GM21576 (cell line): ENCODE measurements around the gene MAPKAPK3.
"Not testable (repeated sequence)": the region's sequence is repeated elsewhere in the genome, so short reads cannot be mapped to it uniquely, and the experiment has no call there.

ENCODE experiments used
- ATAC-seq: cut with Tn5 transposase; IDR thresholded peaks from one replicate; pipeline ENCODE4 v1.9.1; 2021; ENCODE audit warnings: mild to moderate bottlenecking, moderate library complexity; ENCODE audit not compliant: unreplicated experiment

MAPKAPK3 gene

GRCh38 chr3:50652709-50653108, 35.8 kb downstream of the MAPKAPK3 start:
- no peak for ATAC-seq

- ATAC-seq, result no peak
These were observed 37.1 kb downstream of the MAPKAPK3 start for GRCh38 chr3:50653937-50654595.

- ATAC-seq, result no peak
These were observed 38.3 kb downstream of the MAPKAPK3 start for GRCh38 chr3:50655009-50655830.

- ATAC-seq, result no peak
These were observed 39.7 kb downstream of the MAPKAPK3 start for GRCh38 chr3:50656417-50657195.

- no peak for ATAC-seq
These were observed 40.5 kb downstream of the MAPKAPK3 start for GRCh38 chr3:50657407-50657806.

DNA sequence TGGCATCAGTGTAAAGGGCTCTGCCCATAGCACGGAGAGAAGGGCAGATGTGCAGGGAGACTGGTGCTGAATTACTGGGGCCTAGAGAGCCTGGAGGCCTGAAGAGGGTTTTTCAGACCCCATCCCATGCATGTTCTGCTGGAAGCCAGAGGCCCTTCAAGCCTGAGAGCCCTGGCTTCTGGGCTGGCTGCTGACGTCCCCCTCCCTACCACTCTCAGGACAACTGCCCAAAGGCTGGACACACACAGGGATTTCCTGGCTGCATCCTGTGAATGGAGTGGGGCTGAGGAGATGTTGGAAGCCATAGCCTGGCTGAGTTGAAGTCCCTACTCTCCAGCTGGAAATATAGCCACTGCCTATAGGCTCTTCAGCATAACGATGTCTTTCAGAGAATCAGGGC, 40.9 kb downstream of the MAPKAPK3 start:
- no peak for ATAC-seq

DNA sequence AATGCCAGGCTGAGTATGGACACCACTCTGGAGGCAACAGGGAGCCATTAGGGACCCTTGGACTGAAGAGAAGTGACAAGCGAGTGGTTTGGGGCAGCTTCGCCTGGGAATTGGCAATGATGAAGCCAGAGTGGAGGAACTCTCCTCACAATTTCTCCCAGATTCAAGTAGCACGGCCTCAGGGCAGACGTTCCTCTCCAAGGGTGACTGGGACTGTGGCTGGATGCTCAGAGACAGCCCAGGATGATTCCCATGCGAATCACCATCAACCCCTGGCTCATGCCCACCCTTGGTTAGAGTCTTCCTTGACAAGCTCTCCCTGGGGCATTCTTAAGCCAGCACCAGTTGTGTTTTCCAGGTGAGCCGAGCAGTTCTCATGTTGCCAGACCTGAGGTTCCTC, 41.5 kb downstream of the MAPKAPK3 start:
- ATAC-seq, result no peak

GRCh38 chr3:50658831-50659230, 41.9 kb downstream of the MAPKAPK3 start:
- no peak for ATAC-seq

- ATAC-seq, result no peak
These were observed 43.4 kb downstream of the MAPKAPK3 start for GRCh38 chr3:50660386-50660785.

DNA sequence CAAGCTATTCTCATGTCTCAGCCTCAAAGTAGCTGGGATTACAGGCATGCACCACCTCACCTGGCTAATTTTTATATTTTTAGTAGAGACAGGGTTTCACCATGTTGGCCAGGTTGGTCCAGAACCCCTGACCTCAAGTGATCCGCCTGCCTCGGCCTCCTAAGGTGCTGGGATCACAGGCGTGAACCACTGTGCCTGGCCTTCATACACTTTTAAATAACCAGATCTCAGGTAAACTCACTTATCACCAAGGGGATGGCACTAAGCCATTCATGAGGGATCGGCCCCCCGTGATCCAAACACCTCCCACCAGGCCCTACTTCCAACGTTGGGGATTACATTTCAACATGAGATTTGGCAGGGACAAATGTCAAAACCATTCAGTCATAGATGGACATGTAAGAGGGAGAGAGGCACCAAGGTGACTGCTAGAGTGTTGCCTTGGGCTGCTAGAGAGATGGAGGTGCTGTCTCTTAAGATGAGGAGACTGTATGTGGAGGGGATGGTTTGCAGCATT, 44.4 kb downstream of the MAPKAPK3 start:
- ATAC-seq, result no peak

DNA sequence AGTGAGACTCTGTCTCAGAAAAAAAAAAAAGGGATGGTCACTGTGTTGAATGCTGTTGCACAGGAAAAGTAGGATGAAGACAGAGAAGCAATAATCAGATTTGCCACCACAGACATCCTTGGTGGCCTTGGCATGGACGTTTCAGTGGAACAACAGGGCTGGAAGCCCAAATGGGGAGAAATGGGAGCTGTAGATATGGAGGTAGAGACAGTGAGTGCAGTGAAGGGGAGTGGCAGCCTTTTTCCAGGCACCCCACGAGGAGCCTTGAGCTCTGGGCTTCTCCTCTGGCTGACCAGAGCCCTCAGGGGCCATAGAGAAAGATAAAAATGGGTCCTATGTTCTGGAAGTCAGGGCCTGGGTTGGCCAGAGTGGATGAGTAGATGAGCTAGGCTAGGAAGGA, 45.5 kb downstream of the MAPKAPK3 start:
- ATAC-seq, result no peak

- no peak for ATAC-seq
These were observed 48.3 kb downstream of the MAPKAPK3 start for GRCh38 chr3:50665081-50665840.

DNA sequence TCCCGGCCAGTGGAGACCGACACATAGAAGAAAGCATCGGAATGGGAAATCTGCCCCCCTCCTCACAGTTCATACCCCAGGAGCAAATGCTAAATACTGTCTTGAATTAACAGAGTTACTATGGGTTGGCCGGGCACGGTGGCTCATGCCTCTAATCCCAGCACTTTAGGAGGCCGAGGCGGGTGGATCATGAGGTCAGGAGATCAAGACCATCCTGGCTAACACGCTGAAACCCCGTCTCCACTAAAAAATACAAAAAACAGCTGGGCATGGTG, 48.8 kb downstream of the MAPKAPK3 start:
- not testable (repeated sequence) for ATAC-seq

GRCh38 chr3:50666837-50667236, 49.9 kb downstream of the MAPKAPK3 start:
- ATAC-seq, result no peak

DNA sequence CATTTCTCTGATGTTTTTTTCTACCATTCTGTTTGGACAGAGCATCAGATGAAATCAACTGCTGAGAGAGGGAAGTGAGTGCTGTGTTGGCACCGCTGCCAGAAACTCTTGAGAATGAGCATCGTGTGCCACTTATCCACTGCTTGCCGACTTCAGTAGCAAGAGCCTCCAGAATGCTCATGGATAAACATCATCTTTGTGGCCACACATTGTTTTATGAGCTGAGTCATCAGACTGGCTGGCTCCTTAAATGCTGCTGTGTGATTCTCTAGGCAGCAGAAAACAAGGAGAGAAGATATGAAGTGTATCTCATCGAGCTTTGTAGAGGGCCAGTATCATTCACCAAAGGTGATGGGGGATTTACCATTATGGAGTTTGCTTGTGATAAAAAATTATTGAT, 54.4 kb downstream of the MAPKAPK3 start:
- no peak for ATAC-seq

- ATAC-seq, result no peak
These were observed 55.7 kb downstream of the MAPKAPK3 start for GRCh38 chr3:50672656-50673055.

- no peak for ATAC-seq
These were observed 57.0 kb downstream of the MAPKAPK3 start for GRCh38 chr3:50673931-50674330.

DNA sequence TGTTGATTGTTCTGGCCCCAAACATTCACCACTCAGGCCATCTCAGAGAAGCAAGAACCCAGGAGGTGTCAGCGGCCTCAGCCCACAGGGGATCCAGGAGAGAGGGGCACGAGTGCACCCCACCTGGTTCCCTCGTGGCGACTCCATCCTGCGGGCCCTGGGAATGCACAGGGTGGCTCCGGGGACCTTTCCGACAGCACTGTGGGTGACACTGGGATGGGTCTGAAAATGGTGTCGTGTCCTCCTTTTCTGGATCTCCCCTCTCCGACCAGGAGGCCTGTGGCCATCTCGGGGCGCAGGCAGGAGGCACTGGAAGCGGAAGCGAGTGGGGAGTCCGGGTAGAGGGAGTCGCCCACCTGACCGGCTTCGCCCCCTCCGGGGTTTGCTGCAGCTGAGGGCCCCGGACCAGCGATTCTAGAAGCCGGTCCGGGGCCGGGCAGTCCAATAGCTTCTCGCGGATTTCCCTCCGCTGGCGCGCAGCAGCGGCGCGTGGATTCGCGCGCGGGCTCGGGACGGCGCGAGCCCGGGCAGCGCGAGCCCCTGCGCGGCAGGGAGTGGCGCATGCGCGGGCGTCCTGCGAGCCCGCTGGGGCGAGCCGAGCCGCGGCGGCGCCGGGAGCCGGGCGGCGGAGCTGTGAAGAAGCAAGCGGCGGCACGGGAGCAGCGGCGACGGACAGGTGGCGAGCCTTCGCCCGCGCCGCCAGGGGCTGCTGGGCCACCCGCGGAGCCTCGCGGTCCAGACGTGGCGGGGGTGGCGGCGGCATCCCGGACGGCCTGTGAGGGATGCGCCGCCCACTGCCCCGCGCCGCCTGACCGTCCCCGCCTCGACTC, 57.6 kb downstream of the MAPKAPK3 start, which contains the start of gene DOCK3:
TSS of gene DOCK3 (plus strand) at position 579 of the 830 bp plus-strand sequence. CDS start 337 bp downstream, outside the sequence.
- no peak for ATAC-seq

- no peak for ATAC-seq
These were observed 58.5 kb downstream of the MAPKAPK3 start for GRCh38 chr3:50675179-50676030.
